Measurements from ENCODE around the gene TESK2.

DNA sequence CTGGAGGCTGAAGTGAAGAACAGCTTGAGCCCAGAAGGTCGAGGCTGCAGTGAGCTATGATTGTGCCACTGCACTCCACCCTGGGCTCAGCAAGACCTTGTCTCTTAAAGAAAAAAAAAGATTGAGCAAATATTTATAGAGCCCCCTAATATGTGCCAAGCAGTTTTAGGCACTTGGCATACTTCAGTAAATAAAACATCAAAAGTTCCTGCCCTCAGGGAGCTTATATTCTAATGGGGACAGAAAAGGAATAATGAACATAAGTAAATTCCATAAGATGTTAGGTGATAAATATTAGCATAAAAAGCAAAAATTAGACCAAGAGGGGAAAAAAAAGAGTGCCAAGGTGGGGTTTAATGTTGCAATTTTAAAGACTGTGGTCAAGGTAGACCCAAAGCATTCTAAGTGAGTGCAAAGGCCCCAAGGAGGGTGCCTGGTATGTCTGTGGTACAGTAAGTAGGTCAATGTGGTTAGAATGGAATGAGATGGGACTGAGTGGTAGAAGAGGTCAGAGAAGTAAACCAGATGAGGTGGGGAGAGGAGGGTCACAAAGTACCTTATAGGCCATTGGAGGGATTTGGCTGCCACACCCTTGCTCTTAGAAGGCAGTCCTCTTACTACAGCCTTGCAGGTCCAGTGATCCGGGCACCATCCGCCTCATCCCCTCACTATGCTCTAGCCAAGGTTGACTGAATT is 153.2 kb downstream of the TESK2 start:
- TF ChIP-seq YY1 (IDR thresholded peaks at IDR 0.05; ENCODE audit: insufficient read depth, insufficient read length), result no peak
- no peak for TF ChIP-seq ZNF274 (IDR thresholded peaks at IDR 0.05; ENCODE audit: low read depth, low read length)
- no peak for TF ChIP-seq SUZ12 (IDR thresholded peaks at IDR 0.05; ENCODE audit: extremely low read depth, insufficient read depth, insufficient read length)
